Large intestine (tissue), 3 donors: ENCODE results near the gene PFDN5. TPM values are rescaled to one million over a fixed set of nuclear protein-coding genes. Genes with fewer than 3 reads are reported as not detected.

Experiments
- DNase-seq, 2 donors: peaks; one replicate each; pipeline versions ENCODE4 v3.0.0 to v3.0.0-alpha.2; 2013
- H3K27ac ChIP-seq: one replicate; pipeline ENCODE4 v1.5.1; 2013; ENCODE audit warnings: low read length
- H3K27me3 ChIP-seq: 2 replicates; pipeline ENCODE4 v1.6.1; 2013; ENCODE audit warnings: low read length; ENCODE audit not compliant: control insufficient read depth, insufficient read depth
- H3K36me3 ChIP-seq: 2 replicates; pipeline ENCODE4 v1.6.1; 2013; ENCODE audit warnings: low read length; ENCODE audit not compliant: control insufficient read depth, insufficient read depth
- H3K4me1 ChIP-seq: one replicate; pipeline ENCODE4 v1.6.1; 2013; ENCODE audit warnings: low read length; ENCODE audit not compliant: control insufficient read depth, insufficient read depth
- H3K4me3 ChIP-seq: one replicate; pipeline ENCODE4 v1.5.1; 2013; ENCODE audit warnings: low read length
- H3K9me3 ChIP-seq: one replicate; pipeline ENCODE4 v1.6.1; 2013; ENCODE audit warnings: mild to moderate bottlenecking, low read depth, low read length, moderate library complexity; ENCODE audit not compliant: control insufficient read depth
- WGBS: methylation state at CpG from one replicate; pipeline ENCODE4 v1.1.5; 2013; ENCODE audit warnings: low lambda C conversion rate; ENCODE audit not compliant: insufficient coverage; 5-methylcytosine and 5-hydroxymethylcytosine counted together
- polyA plus RNA-seq: library from polyadenylated mRNA; unstranded; fragments of 120-200 nt; gene quantifications from one replicate; pipeline ENCODE4 v1.2.1, GENCODE V29; 2013

Gene PFDN5
- polyA plus RNA-seq, 1 donor: 667 TPM

GRCh38 chr12:53299101-53299453, 3.7 kb downstream of the PFDN5 start:
- H3K9me3 ChIP-seq: no peaks in the 10 kb centered on the region
- DNase-seq: no peak
- H3K27me3 ChIP-seq: no peaks in the 10 kb centered on the region
- peaks cover 37% of the 10 kb centered on the region for H3K36me3 ChIP-seq
- WGBS: no CpG with 5 or more reads among the region's 5 CpGs
- H3K4me3 ChIP-seq: peak overlapping the region; percentile 78
- peaks cover 15% of the 10 kb centered on the region for H3K4me1 ChIP-seq
- peak overlapping the region; percentile 46 for H3K27ac ChIP-seq

- WGBS: no CpG with 5 or more reads among the region's 51 CpGs
- Histone ChIP-seq H3K27ac (peak within 1 kb of the TSS; percentile 46), H3K36me3 (peaks cover 37% of the 10 kb centered on the region), H3K4me3 (peak within 1 kb of the TSS; percentile 78), H3K27me3 (no peaks in the 10 kb centered on the region), H3K9me3 (no peaks in the 10 kb centered on the region), H3K4me1 (peaks cover 15% of the 10 kb centered on the region)
- DNase-seq: peak; percentile 90 to 94
These were observed 4.3 kb downstream of the PFDN5 start, which contains the start of gene MYG1 for GRCh38 chr12:53299454-53300180. TSS of gene MYG1 (plus strand) at chr12:53299695. CDS start at chr12:53299738, 43 bp downstream.

GRCh38 chr12:53300187-53300586, 4.8 kb downstream of the PFDN5 start:
- peaks cover 37% of the 10 kb centered on the region for H3K36me3 ChIP-seq
- DNase-seq: no peak
- no CpG with 5 or more reads among the region's 12 CpGs for WGBS
- H3K27ac ChIP-seq: peak overlapping the region; percentile 46
- H3K4me3 ChIP-seq: peak overlapping the region; percentile 78
- H3K4me1 ChIP-seq: peaks cover 10% of the 10 kb centered on the region
- no peaks in the 10 kb centered on the region for H3K9me3 ChIP-seq
- H3K27me3 ChIP-seq: no peaks in the 10 kb centered on the region

GRCh38 chr12:53302903-53303302, 7.6 kb downstream of the PFDN5 start:
- Histone ChIP-seq H3K27ac (no peak overlapping the region), H3K36me3 (peaks cover 55% of the 10 kb centered on the region), H3K4me1 (peaks cover 6% of the 10 kb centered on the region), H3K9me3 (no peaks in the 10 kb centered on the region), H3K4me3 (no peak overlapping the region), H3K27me3 (no peaks in the 10 kb centered on the region)
- no peak for DNase-seq
- WGBS: no CpG with 5 or more reads among the region's 5 CpGs

DNA sequence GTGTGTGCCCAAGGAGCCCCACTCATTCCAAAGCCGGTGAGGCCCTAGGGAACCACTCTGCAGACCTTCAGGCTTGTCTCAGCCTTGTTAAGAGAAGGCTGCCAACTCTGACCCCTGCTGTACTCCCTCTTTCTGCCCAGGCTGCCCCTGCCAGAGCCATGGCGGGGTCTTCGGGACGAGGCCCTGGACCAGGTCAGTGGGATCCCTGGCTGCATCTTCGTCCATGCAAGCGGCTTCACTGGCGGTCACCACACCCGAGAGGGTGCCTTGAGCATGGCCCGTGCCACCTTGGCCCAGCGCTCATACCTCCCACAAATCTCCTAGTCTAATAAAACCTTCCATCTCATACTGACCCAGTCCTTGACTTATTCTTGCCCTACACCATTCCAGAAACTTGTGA, 11.5 kb downstream of the PFDN5 start:
- no CpG with 5 or more reads among the region's 10 CpGs for WGBS
- Histone ChIP-seq H3K4me3 (no peak overlapping the region), H3K4me1 (no peaks in the 10 kb centered on the region), H3K27ac (no peak overlapping the region), H3K9me3 (no peaks in the 10 kb centered on the region), H3K36me3 (peaks cover 73% of the 10 kb centered on the region), H3K27me3 (no peaks in the 10 kb centered on the region)
- no peak for DNase-seq

DNA sequence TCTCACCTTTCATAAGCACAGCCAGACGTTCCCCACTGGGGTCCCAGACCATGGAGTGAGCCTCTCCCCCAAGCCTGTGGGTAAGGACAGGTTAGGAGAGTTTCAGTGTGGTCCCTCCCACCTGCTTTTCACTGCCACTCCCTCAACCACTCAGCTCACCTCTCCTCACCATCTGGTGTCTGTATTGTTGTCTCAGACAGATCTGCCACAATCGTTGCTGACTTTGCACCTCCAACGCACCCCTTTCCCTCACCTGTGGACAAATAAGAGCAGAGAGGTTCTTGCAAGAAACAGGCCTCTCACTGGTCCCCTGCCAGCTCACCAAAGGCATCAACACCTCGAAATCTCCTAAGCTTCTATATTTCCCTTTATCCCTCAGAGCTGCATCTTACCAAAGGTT, 12.9 kb downstream of the PFDN5 start:
- no CpG with 5 or more reads among the region's 4 CpGs for whole genome bisulfite sequencing
- no peak for DNase-seq
- no peaks in the 10 kb centered on the region for H3K27me3 ChIP-seq
- no peak overlapping the region for H3K27ac ChIP-seq
- peaks cover 59% of the 10 kb centered on the region for H3K36me3 ChIP-seq
- H3K4me3 ChIP-seq: no peak overlapping the region
- no peaks in the 10 kb centered on the region for H3K4me1 ChIP-seq
- no peaks in the 10 kb centered on the region for H3K9me3 ChIP-seq

GRCh38 chr12:53313996-53314395, 18.7 kb downstream of the PFDN5 start:
- Histone ChIP-seq H3K36me3 (peaks cover 54% of the 10 kb centered on the region), H3K27ac (no peak overlapping the region), H3K4me1 (no peaks in the 10 kb centered on the region), H3K27me3 (no peaks in the 10 kb centered on the region), H3K9me3 (no peaks in the 10 kb centered on the region), H3K4me3 (no peak overlapping the region)
- no peak for DNase-seq
- 100% methylated on average over 1 of the region's 3 CpGs for WGBS

- Histone ChIP-seq H3K4me1 (peaks cover 26% of the 10 kb centered on the region), H3K9me3 (peaks cover 4% of the 10 kb centered on the region), H3K36me3 (peaks cover 26% of the 10 kb centered on the region), H3K27ac (peak overlapping the region; percentile 95), H3K4me3 (peak overlapping the region; percentile 86), H3K27me3 (peaks cover 7% of the 10 kb centered on the region)
- 0% methylated on average over 1 of the region's 10 CpGs for WGBS
- DNase-seq: no peak
These were observed 25.2 kb downstream of the PFDN5 start for GRCh38 chr12:53320352-53321195.

DNA sequence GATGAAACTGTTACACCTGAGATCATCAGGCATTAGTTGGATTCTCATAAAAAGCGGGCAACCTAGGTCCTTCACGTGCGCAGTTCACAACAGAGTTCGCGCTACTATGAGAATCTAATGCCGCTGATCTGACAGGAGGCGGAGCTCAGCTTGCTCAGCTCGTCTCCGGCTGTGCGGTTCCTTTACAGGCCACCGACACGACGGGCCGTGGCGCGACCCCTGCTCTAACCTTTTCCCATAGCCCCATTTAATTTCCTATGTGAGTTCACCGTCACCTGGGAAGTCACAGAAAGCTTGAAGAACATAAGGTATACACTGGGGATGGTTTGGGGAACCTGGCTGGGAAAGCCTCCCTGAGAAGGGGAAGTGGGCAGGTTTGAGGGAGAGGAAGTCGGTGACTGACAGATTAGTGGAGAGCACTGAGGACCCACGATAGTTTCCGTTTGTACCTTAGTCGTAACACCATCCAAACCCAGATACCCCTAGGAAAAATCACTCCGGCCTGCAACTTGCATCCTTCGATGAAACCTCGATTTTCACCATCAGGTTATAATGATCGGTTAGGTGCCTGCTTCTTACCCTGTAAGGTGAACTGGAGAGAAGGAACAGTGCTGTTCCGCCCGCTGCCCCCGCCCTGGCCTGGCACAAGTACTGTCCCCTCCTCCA, 28.9 kb downstream of the PFDN5 start:
- Histone ChIP-seq H3K9me3 (peaks cover 4% of the 10 kb centered on the region), H3K4me3 (peak overlapping the region; percentile 51), H3K27me3 (peaks cover 42% of the 10 kb centered on the region), H3K36me3 (peaks cover 6% of the 10 kb centered on the region), H3K27ac (peak overlapping the region; percentile 11), H3K4me1 (peaks cover 26% of the 10 kb centered on the region)
- WGBS: no CpG with 5 or more reads among the region's 28 CpGs
- peak in 1 of 2 donors; percentile 42 for DNase-seq

- Histone ChIP-seq H3K27ac (peak overlapping the region; percentile 72), H3K4me1 (peaks cover 26% of the 10 kb centered on the region), H3K9me3 (peaks cover 4% of the 10 kb centered on the region), H3K27me3 (peaks cover 42% of the 10 kb centered on the region), H3K4me3 (peak overlapping the region; percentile 51), H3K36me3 (peaks cover 2% of the 10 kb centered on the region)
- DNase-seq: peak; percentile 86 to 91
- no CpG with 5 or more reads among the region's 69 CpGs for WGBS
These were observed 29.6 kb downstream of the PFDN5 start for GRCh38 chr12:53324779-53325510.
